NCI-H2029 treated with DMSO at 0.1 percent for 48 hours (cell line): ENCODE measurements around the gene PKDREJ.
"Not testable (repeated sequence)": the region's sequence is repeated elsewhere in the genome, so short reads cannot be mapped to it uniquely, and the experiment has no call there.

Experiments
- DNase-seq: peaks from one replicate; lab custom pipeline; 2025; lab: John Stamatoyannopoulos, UW

The PKDREJ gene

GRCh38 chr22:46264520-46264919 lies 1.4 kb upstream of the PKDREJ start:
- DNase-seq, result not testable (repeated sequence)

- no peak for DNase-seq
Measured at GRCh38 chr22:46262449-46263215, 511 bp downstream of the PKDREJ start.

- DNase-seq, result no peak
Measured at GRCh38 chr22:46260038-46260437, 3.1 kb downstream of the PKDREJ start.

GRCh38 chr22:46259374-46259773 lies 3.8 kb downstream of the PKDREJ start:
- no peak for DNase-seq

- DNase-seq, result no peak
Measured at GRCh38 chr22:46256358-46256958, 6.7 kb downstream of the PKDREJ start.

- DNase-seq, result no peak
Measured at GRCh38 chr22:46251816-46252380, 11.2 kb downstream of the PKDREJ start.

GRCh38 chr22:46251266-46251665 lies 11.9 kb downstream of the PKDREJ start:
- no peak for DNase-seq

- no peak for DNase-seq
Measured at GRCh38 chr22:46250783-46251125, 12.4 kb downstream of the PKDREJ start.

GRCh38 chr22:46250035-46250782 lies 12.9 kb downstream of the PKDREJ start, which contains the start of gene CDPF1:
Gene CDPF1 (minus strand): TSS chr22:46250293. CDS start chr22:46248284, 2,009 bp downstream.
- no peak for DNase-seq

- no peak for DNase-seq
Measured at GRCh38 chr22:46247443-46247975, 15.6 kb downstream of the PKDREJ start.

- no peak for DNase-seq
Measured at GRCh38 chr22:46246178-46246577, 17.0 kb downstream of the PKDREJ start.

- DNase-seq, result peak; percentile 76
Measured at GRCh38 chr22:46245511-46245910, 17.6 kb downstream of the PKDREJ start.

GRCh38 chr22:46244771-46245170 lies 18.4 kb downstream of the PKDREJ start:
- DNase-seq, result no peak

GRCh38 chr22:46242076-46242475 lies 21.1 kb downstream of the PKDREJ start:
- no peak for DNase-seq

GRCh38 chr22:46241396-46242007 lies 21.6 kb downstream of the PKDREJ start:
- DNase-seq, result no peak

GRCh38 chr22:46240907-46241306 lies 22.2 kb downstream of the PKDREJ start:
- DNase-seq, result no peak

GRCh38 chr22:46240506-46240905 lies 22.6 kb downstream of the PKDREJ start:
- no peak for DNase-seq

GRCh38 chr22:46240073-46240472 lies 23.1 kb downstream of the PKDREJ start:
- no peak for DNase-seq

- no peak for DNase-seq
Measured at GRCh38 chr22:46239261-46240048, 23.7 kb downstream of the PKDREJ start.

GRCh38 chr22:46238541-46238940 lies 24.6 kb downstream of the PKDREJ start:
- no peak for DNase-seq
